K562 (cell line): Measurements from ENCODE around the gene PTPRT. TPM values are rescaled to one million over a fixed set of nuclear protein-coding genes. Genes with fewer than 3 reads are reported as not detected.

Experiments
- ATAC-seq: fragments of 200-7000 bp; cut with Tn5 transposase; 3 replicates; pipeline ENCODE4 v1.9.1; 2020; ENCODE audit warnings: moderate library complexity
- BruUV-seq: library from RNA; stranded (reverse); fragments of 400-500 nt; replicated peaks from 2 replicates; lab custom pipeline; 2021; lab: Mats Ljungman, UMichigan
- CTCF ChIA-PET: fragments of 300-600 bp; formaldehyde crosslinking; extraction: SDS; loops from one replicate; lab custom pipeline; 2021; ENCODE audit warnings: low intra/inter-chr PET ratio; lab: Yijun Ruan, JAX
- POLR2A ChIA-PET: fragments of 300-600, 350-650 bp; sonication (Branson Sonifier 250); formaldehyde crosslinking; extraction: SDS; loops from one replicate; lab custom pipeline; 2021; ENCODE audit warnings: antibody characterized with exemption, inconsistent platforms; lab: Yijun Ruan, JAX
- DNase-seq, 4 experiments: peaks; one replicate each; pipeline versions ENCODE4 v3.0.0 to v3.0.0-alpha.2; 2011 to 2018; ENCODE audit warnings: low spot score in 3 of 4, mixed read lengths in 3 of 4; ENCODE audit errors: extremely low read depth in 1 of 4
- FAIRE-seq: peaks from 2 replicates; lab custom pipeline; 2011; peaks lifted over from hg19 to GRCh38; lab: Jason Lieb, UNC
- H2AFZ ChIP-seq: 2 replicates; pipeline ENCODE4 v1.6.0; 2011; ENCODE audit warnings: low read depth, low read length, control low read depth, inconsistent platforms
- H3K27ac ChIP-seq: fragments of 200-600 bp; 3 replicates; pipeline ENCODE4 v1.8.0; 2011; ENCODE audit warnings: low read depth, mild to moderate bottlenecking, control low read depth, inconsistent platforms, low read length, moderate library complexity, mixed read lengths; ENCODE audit errors: extremely low read depth
- H3K27me3 ChIP-seq, 2 experiments: fragments of 300-600 bp in 1 of 2; 2 replicates in 1 of 2; 3 replicates in 1 of 2; pipeline versions ENCODE4 v1.6.0 to v1.8.0; 2011; ENCODE audit warnings: inconsistent platforms in 2 of 2, low read length in 2 of 2, mild to moderate bottlenecking in 1 of 2, mixed read lengths in 1 of 2, moderate library complexity in 1 of 2; ENCODE audit not compliant: control insufficient read depth in 2 of 2, insufficient read depth in 2 of 2
- H3K36me3 ChIP-seq: fragments of 300-600 bp; 3 replicates; pipeline ENCODE4 v1.8.0; 2011; ENCODE audit warnings: mild to moderate bottlenecking, low read length, inconsistent platforms; ENCODE audit not compliant: control insufficient read depth, insufficient read depth
- H3K4me1 ChIP-seq, 2 experiments: fragments of 200-600 bp in 1 of 2; replicated peaks in 1 of 2; 2 replicates in 1 of 2; 3 replicates in 1 of 2; pipeline versions ENCODE4 v1.5.1 to v1.8.0; 2011; ENCODE audit warnings: inconsistent platforms in 2 of 2, low read length in 2 of 2, mild to moderate bottlenecking in 1 of 2, mixed read lengths in 1 of 2, moderate library complexity in 1 of 2; ENCODE audit not compliant: control insufficient read depth in 2 of 2, insufficient read depth in 2 of 2
- H3K4me2 ChIP-seq: 2 replicates; pipeline ENCODE4 v1.6.1; 2011; ENCODE audit warnings: low read length, control low read depth, inconsistent platforms, mixed read lengths; ENCODE audit not compliant: insufficient read depth
- H3K4me3 ChIP-seq: fragments of 200-600 bp; sonication (generic), shearing (Covaris generic); 2 replicates; pipeline ENCODE4 v1.5.1; 2016; ENCODE audit warnings: control low read depth, inconsistent platforms
- H3K79me2 ChIP-seq: fragments of 200-600 bp; 3 replicates; pipeline ENCODE4 v1.8.0; 2011; ENCODE audit warnings: low read length, inconsistent platforms; ENCODE audit not compliant: control insufficient read depth, insufficient read depth
- H3K9ac ChIP-seq, 2 experiments: 2 replicates each; pipeline versions ENCODE4 v1.6.0 to v1.6.1; 2011; ENCODE audit warnings: low read depth in 2 of 2, low read length in 2 of 2, control low read depth in 1 of 2, inconsistent platforms in 1 of 2, mild to moderate bottlenecking in 1 of 2, mixed read lengths in 1 of 2; ENCODE audit not compliant: insufficient read depth in 1 of 2
- H3K9me1 ChIP-seq: one replicate; pipeline ENCODE4 v1.6.0; 2011; ENCODE audit warnings: inconsistent platforms, mild to moderate bottlenecking, low read length, moderate library complexity; ENCODE audit not compliant: control insufficient read depth, insufficient read depth
- H3K9me3 ChIP-seq: replicated peaks from 2 replicates; pipeline ENCODE4 v1.5.1; 2011; ENCODE audit warnings: low read depth, low read length, inconsistent platforms; ENCODE audit not compliant: control insufficient read depth, insufficient read depth
- H4K20me1 ChIP-seq: replicated peaks from 2 replicates; pipeline ENCODE4 v1.6.1; 2011; ENCODE audit warnings: low read length, inconsistent platforms, mixed read lengths; ENCODE audit not compliant: control insufficient read depth, insufficient read depth
- CHD7 ChIP-seq: fragments of 200-600 bp; sonication (generic); IDR thresholded peaks from one replicate; pipeline ENCODE4 v1.6.1; 2012; ENCODE audit warnings: mild to moderate bottlenecking, low read depth, low read length, inconsistent platforms
- RAD51 ChIP-seq: fragments of 450-650 bp; IDR thresholded peaks from 2 replicates; pipeline ENCODE4 v1.7.1; 2016; ENCODE audit warnings: low read depth, mild to moderate bottlenecking, borderline replicate concordance
- SRF ChIP-seq, 2 experiments: fragments of 250-450, 450-650 bp in 1 of 2; sonication (Bioruptor Pico) in 1 of 2; sonication (generic) in 1 of 2; formaldehyde crosslinking; IDR thresholded peaks; 2 replicates each; pipeline versions ENCODE4 v1.5.0 to v1.5.1; 2020 to 2022; ENCODE audit warnings: mild to moderate bottlenecking in 1 of 2, missing genetic modification reagents in 1 of 2
- VEZF1 ChIP-seq: fragments of 200-800 bp; sonication (Bioruptor generic); IDR thresholded peaks from 2 replicates; pipeline ENCODE4 v1.6.1; 2017; ENCODE audit warnings: missing genetic modification characterization, missing compliant biosample characterization
- ZNF431 ChIP-seq: sonication (generic); formaldehyde crosslinking; IDR thresholded peaks from 2 replicates; pipeline ENCODE4 v1.8.0; 2022; ENCODE audit warnings: mild to moderate bottlenecking, missing genetic modification reagents
- ZNF717 ChIP-seq: fragments of 250-450 bp; sonication (Bioruptor Pico); IDR thresholded peaks from 2 replicates; pipeline ENCODE4 v1.5.0; 2021
- WGBS: fragments of 100-300 bp; shearing (Covaris generic); methylation state at CpG from one replicate; pipeline ENCODE4 v1.1.6; 2016; ENCODE audit warnings: low coverage, mixed read lengths; ENCODE audit not compliant: insufficient coverage; ENCODE audit errors: missing lambda C conversion rate; 5-methylcytosine and 5-hydroxymethylcytosine counted together
- in situ Hi-C: fragments of 300-500 bp; cut with MboI; formaldehyde crosslinking; loops from 4 replicates; pipeline ENCODE4 v1.15.0; 2018; ENCODE audit warnings: inconsistent platforms, mixed read lengths
- intact Hi-C: fragments of 100-400 bp; cut with micrococcal nuclease; formaldehyde crosslinking; loops from 2 replicates; pipeline ENCODE4 v1.14.2; 2022
- polyA plus RNA-seq, 8 experiments: library from polyadenylated mRNA; depleted of rRNA in 4 of 8; stranded (reverse) in 5 of 8; unstranded in 3 of 8; fragments of >200 nt; fragmentation: Nextera tagmentation in 2 of 8; fragmentation: Illumina TruSeq in 1 of 8; extraction: Ambion mirVana in 2 of 8; extraction: Trizol in 1 of 8; gene quantifications; 2 replicates each; pipeline versions ENCODE4 v1.2.1 to v1.2.3, GENCODE V29; 2011 to 2014; ENCODE audit warnings: inconsistent platforms in 1 of 8, missing spikeins in 1 of 8
- total RNA-seq, 7 experiments: library from RNA; depleted of rRNA in 6 of 7; stranded (reverse); fragments of >200 nt in 6 of 7; fragmentation: Illumina TruSeq in 2 of 7; extraction: Trizol in 2 of 7; gene quantifications; 2 replicates each; pipeline versions ENCODE4 v1.2.1 to v1.2.3, GENCODE V29; 2011 to 2021; ENCODE audit warnings: low replicate concordance in 1 of 7

PTPRT gene
- total and polyA plus RNA-seq, 9 of the 15 experiments (the other 6 are each of a cell fraction or from before 2014, with no cell fraction given), result not detected

GRCh38 chr20:42837456-42837855 is 352.2 kb downstream of the PTPRT start:
- POLR2A ChIA-PET, result interaction anchor here (0.8 kb wide), 1 partner anchor 125 kb away, joined by 3 read pairs; no protein-coding TSS in a partner anchor
- FAIRE-seq, result no peak
- no peak for TF ChIP-seq VEZF1
- no peak for TF ChIP-seq SRF (CRISPR knock-in tag; IDR thresholded peaks at IDR 0.05)
- no peak for TF ChIP-seq CHD7
- no peak for TF ChIP-seq ZNF431 (CRISPR knock-in tag)
- TF ChIP-seq RAD51, result no peak
- no peak for TF ChIP-seq ZNF717 (CRISPR knock-in tag)

More at GRCh38 chr20:42837456-42837855, 352.2 kb downstream of the PTPRT start:
- CTCF ChIA-PET, result no interaction called here
- no peak overlapping the region for H3K27ac ChIP-seq
- ATAC-seq (no peak), DNase-seq (no peak)
- no peaks in the 10 kb centered on the region for H4K20me1 ChIP-seq
- no peak overlapping the region for H3K4me3 ChIP-seq
- H3K36me3 ChIP-seq, result no peaks in the 10 kb centered on the region
- H3K9me3 ChIP-seq, result no peaks in the 10 kb centered on the region
- no peaks in the 10 kb centered on the region for H3K27me3 ChIP-seq
- WGBS, result 0% methylated on average over 3 of the region's 3 CpGs
- H2AFZ ChIP-seq, result no peak overlapping the region
- no TSS peak for BruUV-seq
- H3K9ac ChIP-seq, result no peak overlapping the region
- no peaks in the 10 kb centered on the region for H3K9me1 ChIP-seq
- H3K79me2 ChIP-seq, result no peaks in the 10 kb centered on the region
- intact Hi-C loops (no loop called here), in situ Hi-C loops (no loop called here)
- no peaks in the 10 kb centered on the region for H3K4me1 ChIP-seq
- H3K4me2 ChIP-seq, result no peak overlapping the region
